SK-N-SH (cell line): Measurements from ENCODE around the gene LHPP.

Experiments
- CTCF ChIP-seq: fragments of 200-600 bp; sonication (generic); IDR thresholded peaks from 2 replicates; pipeline ENCODE4 v1.6.1; 2017; ENCODE audit warnings: antibody characterized with exemption, mild to moderate bottlenecking, moderate library complexity
- EP300 ChIP-seq, 2 experiments: IDR thresholded peaks; 2 replicates each; pipeline versions ENCODE4 v1.4.0 to v1.6.1; 2012; ENCODE audit warnings: borderline replicate concordance in 1 of 2, low read depth in 1 of 2, low read length in 1 of 2
- GATA2 ChIP-seq: sonication (generic); formaldehyde crosslinking; IDR thresholded peaks from 2 replicates; pipeline ENCODE4 v1.5.0; 2020; ENCODE audit warnings: mild to moderate bottlenecking, missing genetic modification reagents
- MAX ChIP-seq: IDR thresholded peaks from 2 replicates; pipeline ENCODE4 v1.4.0; 2012; ENCODE audit warnings: low read depth
- POLR2AphosphoS5 ChIP-seq: IDR thresholded peaks from 2 replicates; pipeline ENCODE4 v1.6.1; 2012; ENCODE audit warnings: low read depth, low read length
- RAD21 ChIP-seq: IDR thresholded peaks from 2 replicates; pipeline ENCODE4 v1.6.1; 2012; ENCODE audit warnings: mild to moderate bottlenecking, low read length
- RFX5 ChIP-seq: IDR thresholded peaks from 2 replicates; pipeline ENCODE4 v1.6.1; 2012; ENCODE audit warnings: mild to moderate bottlenecking, improper control_type of control experiment, low read length
- TCF12 ChIP-seq: IDR thresholded peaks from 2 replicates; pipeline ENCODE4 v1.4.0; 2012
- TF ChIP-seq, protein P1 (sequence below): IDR thresholded peaks from 2 replicates; pipeline ENCODE4; 2012

GRCh38 chr10:124536496-124537050 is 75.0 kb downstream of the LHPP start:
- no peak for TF ChIP-seq POLR2AphosphoS5
- TF ChIP-seq CTCF: no peak
- no peak for TF ChIP-seq TCF12
- TF ChIP-seq, protein P1, sequence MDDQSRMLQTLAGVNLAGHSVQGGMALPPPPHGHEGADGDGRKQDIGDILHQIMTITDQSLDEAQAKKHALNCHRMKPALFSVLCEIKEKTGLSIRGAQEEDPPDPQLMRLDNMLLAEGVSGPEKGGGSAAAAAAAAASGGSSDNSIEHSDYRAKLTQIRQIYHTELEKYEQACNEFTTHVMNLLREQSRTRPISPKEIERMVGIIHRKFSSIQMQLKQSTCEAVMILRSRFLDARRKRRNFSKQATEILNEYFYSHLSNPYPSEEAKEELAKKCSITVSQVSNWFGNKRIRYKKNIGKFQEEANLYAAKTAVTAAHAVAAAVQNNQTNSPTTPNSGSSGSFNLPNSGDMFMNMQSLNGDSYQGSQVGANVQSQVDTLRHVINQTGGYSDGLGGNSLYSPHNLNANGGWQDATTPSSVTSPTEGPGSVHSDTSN: no peak
- no peak for TF ChIP-seq EP300 (IDR thresholded peaks at IDR 0.05; ENCODE audit: borderline replicate concordance in 1 of 2, low read depth in 1 of 2, low read length in 1 of 2)
- no peak for TF ChIP-seq RAD21
- no peak for TF ChIP-seq RFX5
- TF ChIP-seq MAX: no peak
- TF ChIP-seq GATA2 (CRISPR knock-in tag): no peak
